Transverse colon (tissue), 4 donors: Measurements from ENCODE around the gene FANCE. TPM values are rescaled to one million over a fixed set of nuclear protein-coding genes. Genes with fewer than 3 reads are reported as not detected.

Source experiments
- DNase-seq: peaks from one replicate; pipeline ENCODE4 v3.0.0-alpha.2; 2019
- H3K27ac ChIP-seq, 4 donors: fragments of 200-600 bp; sonication (generic); 2 replicates each; pipeline ENCODE4 v1.5.1; 2016 to 2018; ENCODE audit warnings: inconsistent platforms in 4 of 4
- H3K27me3 ChIP-seq: fragments of 200-600 bp; sonication (generic); 2 replicates; pipeline ENCODE4 v1.5.1; 2017; ENCODE audit warnings: inconsistent platforms
- H3K36me3 ChIP-seq, 4 donors: fragments of 200-600 bp; sonication (generic); 2 replicates each; pipeline ENCODE4 v1.5.1; 2017 to 2019; ENCODE audit warnings: inconsistent platforms in 4 of 4
- H3K4me1 ChIP-seq, 4 donors: fragments of 200-600 bp; sonication (generic); 2 replicates each; pipeline ENCODE4 v1.5.1; 2017 to 2020; ENCODE audit warnings: inconsistent platforms in 4 of 4
- H3K4me3 ChIP-seq, 4 donors: fragments of 200-600 bp; sonication (generic); 1 replicate in 1 of 4; 2 replicates in 3 of 4; pipeline versions ENCODE4 v1.5.1 to v1.6.1; 2017 to 2019; ENCODE audit warnings: inconsistent platforms in 4 of 4
- H3K9me3 ChIP-seq, 2 donors: fragments of 200-600 bp; sonication (generic); 2 replicates each; pipeline ENCODE4 v1.5.1; 2017 to 2019; ENCODE audit warnings: inconsistent platforms in 2 of 2
- EP300 ChIP-seq: sonication (generic); formaldehyde crosslinking; IDR thresholded peaks from one replicate; pipeline ENCODE4 v1.6.1; 2017; ENCODE audit warnings: antibody characterized with exemption, low read depth
- POLR2A ChIP-seq: fragments of 450-650 bp; IDR thresholded peaks from one replicate; pipeline ENCODE4 v1.6.1; 2016; ENCODE audit warnings: antibody characterized with exemption, mild to moderate bottlenecking, moderate library complexity
- POLR2AphosphoS5 ChIP-seq, 3 donors: sonication (generic); formaldehyde crosslinking; IDR thresholded peaks; one replicate each; pipeline ENCODE4 v1.6.1; 2016; ENCODE audit warnings: antibody characterized with exemption in 3 of 3
- WGBS, 2 donors: methylation state at CpG; one replicate each; pipeline ENCODE4 v1.1.5; 2018; ENCODE audit warnings: low coverage in 1 of 2; 5-methylcytosine and 5-hydroxymethylcytosine counted together
- in situ Hi-C, 4 donors: fragments of 200-750 bp; cut with MboI; loops; one replicate each; pipeline versions ENCODE4 v1.15.0 to v1.15.1; 2017; ENCODE audit warnings: low sequenced_read_pairs in 3 of 4, low pct_ligation_motif_present in 1 of 4, low pct_unique_long_range_greater_than_20kb in 1 of 4
- intact Hi-C: fragments of 100-400 bp; cut with DNase I; formaldehyde crosslinking; loops from one replicate; pipeline ENCODE4 v1.15.1; 2023; ENCODE audit warnings: low total_unique reads
- total RNA-seq, 4 donors: library from RNA; depleted of rRNA; stranded (reverse); fragments of >200 nt; gene quantifications; one replicate each; pipeline ENCODE4 v1.1.0, GENCODE V29; 2016
- TF ChIP-seq, protein P1 (sequence below), 5 experiments: fragments of 200-600 bp in 3 of 5; fragments of 450-650 bp in 2 of 5; sonication (generic) in 3 of 5; IDR thresholded peaks; 1 replicate in 2 of 5; 2 replicates in 3 of 5; pipeline ENCODE4 v1.5.1; 2016 to 2017; ENCODE audit warnings: antibody characterized with exemption in 5 of 5, inconsistent platforms in 3 of 5, mild to moderate bottlenecking in 2 of 5, moderate library complexity in 1 of 5

FANCE gene
- total RNA-seq, 4 donors from 2014 or later = 0.75 to 30.8 (median 3.8) TPM

DNA sequence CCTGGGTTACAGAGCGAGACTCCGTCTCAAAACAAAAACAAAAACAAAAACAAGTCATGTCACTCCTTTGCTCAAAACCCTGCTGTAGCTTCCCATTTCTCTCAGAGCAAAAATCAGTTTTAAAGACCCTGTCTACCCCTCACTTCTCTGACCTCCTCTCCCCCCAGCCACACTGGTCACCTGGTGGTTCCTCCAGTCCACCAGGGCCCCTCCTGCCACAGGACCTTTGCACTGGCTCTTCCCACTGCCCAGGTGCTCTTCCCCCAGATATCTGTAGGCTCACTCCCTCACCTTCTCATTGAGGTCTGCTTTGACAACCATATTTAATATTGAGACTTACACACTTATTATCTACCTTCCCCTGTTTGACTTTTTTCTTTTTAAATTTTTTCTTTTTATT is 49.6 kb downstream of the FANCE start:
- Histone ChIP-seq H3K36me3 (no peaks in the 10 kb centered on the region), H3K27me3 (peaks cover 29% of the 10 kb centered on the region), H3K4me1 (peaks cover 0 to 12% (median 11%) of the 10 kb centered on the region in 4 donors), H3K9me3 (no peaks in the 10 kb centered on the region), H3K4me3 (no peak overlapping the region), H3K27ac (no peak overlapping the region)
- in situ Hi-C loops = no loop called here
- TF ChIP-seq, protein P1, sequence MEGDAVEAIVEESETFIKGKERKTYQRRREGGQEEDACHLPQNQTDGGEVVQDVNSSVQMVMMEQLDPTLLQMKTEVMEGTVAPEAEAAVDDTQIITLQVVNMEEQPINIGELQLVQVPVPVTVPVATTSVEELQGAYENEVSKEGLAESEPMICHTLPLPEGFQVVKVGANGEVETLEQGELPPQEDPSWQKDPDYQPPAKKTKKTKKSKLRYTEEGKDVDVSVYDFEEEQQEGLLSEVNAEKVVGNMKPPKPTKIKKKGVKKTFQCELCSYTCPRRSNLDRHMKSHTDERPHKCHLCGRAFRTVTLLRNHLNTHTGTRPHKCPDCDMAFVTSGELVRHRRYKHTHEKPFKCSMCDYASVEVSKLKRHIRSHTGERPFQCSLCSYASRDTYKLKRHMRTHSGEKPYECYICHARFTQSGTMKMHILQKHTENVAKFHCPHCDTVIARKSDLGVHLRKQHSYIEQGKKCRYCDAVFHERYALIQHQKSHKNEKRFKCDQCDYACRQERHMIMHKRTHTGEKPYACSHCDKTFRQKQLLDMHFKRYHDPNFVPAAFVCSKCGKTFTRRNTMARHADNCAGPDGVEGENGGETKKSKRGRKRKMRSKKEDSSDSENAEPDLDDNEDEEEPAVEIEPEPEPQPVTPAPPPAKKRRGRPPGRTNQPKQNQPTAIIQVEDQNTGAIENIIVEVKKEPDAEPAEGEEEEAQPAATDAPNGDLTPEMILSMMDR (IDR thresholded peaks at IDR 0.05) = no peak
- TF ChIP-seq EP300 (no peak), POLR2AphosphoS5 (IDR thresholded peaks at IDR 0.05) (no peak)
- intact Hi-C loops = no loop called here
- WGBS, 2 donors = 83 to 100% methylated on average over 1 to 2 of the region's 2 CpGs
- DNase-seq = no peak

DNA sequence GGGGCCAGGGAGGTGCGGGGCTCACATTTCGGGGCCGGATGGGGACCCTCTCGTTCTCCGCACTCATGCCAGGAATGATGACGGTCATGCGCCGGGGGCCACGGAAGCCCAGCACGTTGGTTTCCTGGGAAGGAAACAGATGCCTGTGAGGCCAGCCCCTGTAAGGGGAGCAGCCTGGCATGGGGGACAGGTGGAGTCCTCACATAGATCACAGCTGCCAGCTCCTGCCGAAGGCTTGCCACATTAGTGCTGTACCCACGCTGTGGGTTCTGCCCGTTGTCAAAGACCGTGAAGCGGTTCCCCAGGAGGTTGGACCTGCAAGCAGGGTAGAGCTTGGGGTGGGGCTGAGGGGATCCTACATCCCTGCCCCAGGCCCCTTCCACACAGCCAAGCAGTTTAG is 51.4 kb downstream of the FANCE start:
- H3K36me3 ChIP-seq = no peaks in the 10 kb centered on the region
- no peak for DNase-seq
- H3K9me3 ChIP-seq = no peaks in the 10 kb centered on the region
- no peak overlapping the region for H3K27ac ChIP-seq
- no peak overlapping the region for H3K4me3 ChIP-seq
- intact Hi-C loops = no loop called here
- 54 to 60% methylated on average over 1 to 15 of the region's 15 CpGs for WGBS, 2 donors
- in situ Hi-C loops = no loop called here
- peaks cover 27% of the 10 kb centered on the region for H3K27me3 ChIP-seq
- no peak for TF ChIP-seq EP300
- no peak for TF ChIP-seq POLR2AphosphoS5 (IDR thresholded peaks at IDR 0.05)
- TF ChIP-seq POLR2A = no peak
- TF ChIP-seq, protein P1 (IDR thresholded peaks at IDR 0.05) = no peak
- H3K4me1 ChIP-seq = peaks cover 0 to under 1% (median 0%) of the 10 kb centered on the region in 4 donors

DNA sequence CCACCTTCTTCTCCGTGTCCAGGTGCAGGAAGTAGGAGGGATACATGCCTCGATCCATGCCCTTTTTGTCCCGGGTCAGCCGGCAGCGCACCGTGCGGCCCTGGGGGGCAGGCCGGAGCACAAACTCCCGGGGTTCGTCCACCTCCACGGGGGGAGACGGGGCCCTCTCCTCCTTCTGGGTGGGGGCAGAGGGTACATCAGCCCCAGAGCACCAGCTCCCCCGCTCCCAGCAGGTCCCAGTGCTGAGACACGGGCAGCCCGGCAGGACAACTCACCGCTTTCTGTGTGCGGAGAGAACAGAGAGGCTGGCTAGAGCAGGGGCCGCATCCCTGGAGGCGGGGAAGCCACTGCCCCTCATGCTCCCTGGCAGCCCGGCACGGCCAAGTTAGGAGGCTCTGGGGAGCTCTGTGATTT is 53.9 kb downstream of the FANCE start:
- TF ChIP-seq EP300 (no peak), POLR2A (no peak), POLR2AphosphoS5 (IDR thresholded peaks at IDR 0.05) (no peak)
- TF ChIP-seq, protein P1 (IDR thresholded peaks at IDR 0.05) = no peak
- no peak for DNase-seq
- 69% methylated on average over 19 of the region's 21 CpGs; no CpG with 5 or more reads in 1 of the 2 donors for WGBS, 2 donors
- intact Hi-C loops (no loop called here), in situ Hi-C loops (no loop called here)
- Histone ChIP-seq H3K4me1 (no peaks in the 10 kb centered on the region), H3K27me3 (peaks cover 49% of the 10 kb centered on the region), H3K27ac (no peak overlapping the region), H3K36me3 (no peaks in the 10 kb centered on the region), H3K4me3 (no peak overlapping the region), H3K9me3 (no peaks in the 10 kb centered on the region)

DNA sequence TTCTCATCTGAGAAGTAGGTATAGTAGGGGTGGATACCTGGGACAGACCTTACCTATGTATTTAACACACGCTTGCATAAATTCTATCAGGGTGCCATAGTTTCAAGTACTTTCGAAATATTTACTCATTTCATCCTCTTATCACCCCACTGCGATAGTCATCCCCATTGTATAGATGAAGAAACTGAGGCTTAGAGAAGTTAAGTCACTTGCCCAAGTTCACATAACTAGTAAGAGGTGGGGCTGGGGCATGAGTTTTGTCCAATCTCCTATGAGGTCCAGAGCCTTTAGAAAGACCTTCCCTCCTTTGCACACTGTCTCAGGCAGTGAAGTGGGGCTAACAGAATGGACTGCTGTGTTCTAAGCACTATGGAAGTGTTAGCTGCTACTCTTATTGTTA is 54.4 kb downstream of the FANCE start:
- no peak for TF ChIP-seq EP300
- no peak for TF ChIP-seq POLR2A
- no peak for TF ChIP-seq POLR2AphosphoS5 (IDR thresholded peaks at IDR 0.05)
- TF ChIP-seq, protein P1 (IDR thresholded peaks at IDR 0.05) = no peak
- intact Hi-C loops = no loop called here
- 89 to 97% methylated on average over 3 of the region's 3 CpGs for WGBS, 2 donors
- no peak overlapping the region for H3K4me3 ChIP-seq
- no peaks in the 10 kb centered on the region for H3K9me3 ChIP-seq
- H3K27ac ChIP-seq = no peak overlapping the region
- H3K4me1 ChIP-seq = peaks cover 0 to under 1% (median 0%) of the 10 kb centered on the region in 4 donors
- in situ Hi-C loops = no loop called here
- H3K27me3 ChIP-seq = peaks cover 54% of the 10 kb centered on the region
- no peak for DNase-seq
- no peaks in the 10 kb centered on the region for H3K36me3 ChIP-seq
